Retinal pigment epithelial cell (primary cell): Measurements from ENCODE around the gene TFRC.
"Not testable (repeated sequence)": the region's sequence is repeated elsewhere in the genome, so short reads cannot be mapped to it uniquely, and the experiment has no call there.

ENCODE experiments used
- DNase-seq: peaks from one replicate; pipeline ENCODE4 v3.0.0-alpha.2; 2010; ENCODE audit warnings: low read depth
- H3K4me3 ChIP-seq: 2 replicates; pipeline ENCODE4 v1.5.1; 2011; ENCODE audit warnings: mild to moderate bottlenecking, low read length, control low read depth, moderate library complexity
- TF ChIP-seq, protein P1 (sequence below): conservative IDR thresholded peaks from 2 replicates; pipeline ENCODE4 v1.5.1; 2011; ENCODE audit warnings: low read depth, low read length, control low read depth, inconsistent platforms

The TFRC gene

GRCh38 chr3:196044513-196044912 lies 37.4 kb downstream of the TFRC start:
- no peak for DNase-seq
- H3K4me3 ChIP-seq = no peak overlapping the region
- TF ChIP-seq, protein P1, sequence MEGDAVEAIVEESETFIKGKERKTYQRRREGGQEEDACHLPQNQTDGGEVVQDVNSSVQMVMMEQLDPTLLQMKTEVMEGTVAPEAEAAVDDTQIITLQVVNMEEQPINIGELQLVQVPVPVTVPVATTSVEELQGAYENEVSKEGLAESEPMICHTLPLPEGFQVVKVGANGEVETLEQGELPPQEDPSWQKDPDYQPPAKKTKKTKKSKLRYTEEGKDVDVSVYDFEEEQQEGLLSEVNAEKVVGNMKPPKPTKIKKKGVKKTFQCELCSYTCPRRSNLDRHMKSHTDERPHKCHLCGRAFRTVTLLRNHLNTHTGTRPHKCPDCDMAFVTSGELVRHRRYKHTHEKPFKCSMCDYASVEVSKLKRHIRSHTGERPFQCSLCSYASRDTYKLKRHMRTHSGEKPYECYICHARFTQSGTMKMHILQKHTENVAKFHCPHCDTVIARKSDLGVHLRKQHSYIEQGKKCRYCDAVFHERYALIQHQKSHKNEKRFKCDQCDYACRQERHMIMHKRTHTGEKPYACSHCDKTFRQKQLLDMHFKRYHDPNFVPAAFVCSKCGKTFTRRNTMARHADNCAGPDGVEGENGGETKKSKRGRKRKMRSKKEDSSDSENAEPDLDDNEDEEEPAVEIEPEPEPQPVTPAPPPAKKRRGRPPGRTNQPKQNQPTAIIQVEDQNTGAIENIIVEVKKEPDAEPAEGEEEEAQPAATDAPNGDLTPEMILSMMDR = no peak

DNA sequence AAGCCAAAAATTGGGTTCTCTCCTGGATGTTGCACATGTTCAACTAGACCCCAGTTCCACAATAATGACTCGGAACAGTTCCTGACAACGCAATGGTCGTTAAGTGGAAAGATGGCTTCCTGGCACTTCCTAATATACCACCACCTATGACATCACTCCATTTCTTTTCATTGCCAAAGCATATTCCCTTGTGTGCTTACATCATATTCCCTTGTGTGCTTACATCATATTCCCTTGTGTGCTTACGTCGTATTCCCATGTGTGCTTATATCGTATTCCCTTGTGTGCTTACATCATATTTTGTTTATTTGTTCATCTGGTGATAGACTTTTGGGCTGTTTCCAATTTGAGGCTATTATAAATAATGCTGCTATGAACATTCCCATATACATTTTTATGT lies 39.2 kb downstream of the TFRC start:
- no peak overlapping the region for H3K4me3 ChIP-seq
- no peak for DNase-seq
- TF ChIP-seq, protein P1 = no peak

DNA sequence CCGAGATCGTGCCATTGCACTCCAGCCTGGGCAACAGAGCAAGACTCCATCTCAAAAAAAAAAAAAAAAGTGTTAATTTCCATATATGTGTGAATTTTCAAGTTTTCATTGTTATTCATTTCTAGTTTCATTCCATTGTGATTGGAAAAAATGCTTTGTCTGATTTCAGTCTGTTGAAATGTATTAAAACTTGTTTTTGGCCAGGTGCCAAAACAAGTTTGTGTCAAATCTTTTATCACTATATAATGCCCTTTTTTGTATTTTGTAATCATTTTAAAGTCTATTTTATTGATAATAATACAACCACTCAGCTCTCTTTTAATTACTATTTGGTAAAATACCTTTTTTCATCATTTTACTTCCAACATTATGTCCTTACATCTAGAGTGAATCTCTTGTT lies 42.5 kb downstream of the TFRC start:
- no peak overlapping the region for H3K4me3 ChIP-seq
- TF ChIP-seq, protein P1 = no peak
- DNase-seq = no peak

DNA sequence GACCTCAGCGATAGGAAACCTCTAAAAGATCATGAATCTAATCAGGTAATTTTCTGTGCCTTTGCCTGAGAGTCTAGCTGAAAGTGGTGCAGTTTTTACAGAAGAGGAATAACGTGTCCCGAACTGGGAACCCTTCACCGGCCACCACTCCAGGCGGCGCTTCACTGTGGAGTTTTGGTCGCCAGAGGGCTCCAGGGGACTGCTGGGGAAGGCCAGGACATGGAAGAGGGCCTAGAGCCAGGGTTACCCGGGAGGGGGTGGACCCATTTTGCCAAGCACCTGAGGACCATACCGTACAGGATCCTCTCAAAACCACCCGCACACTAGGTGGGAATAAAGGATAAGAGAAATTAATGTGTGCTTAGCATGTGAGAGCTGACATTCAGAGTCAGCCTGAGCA lies 55.8 kb downstream of the TFRC start:
- H3K4me3 ChIP-seq, DNase-seq: not testable (repeated sequence)
- TF ChIP-seq, protein P1 = peak; percentile 46

- no peak for DNase-seq
- TF ChIP-seq, protein P1 = no peak
- H3K4me3 ChIP-seq = no peak overlapping the region
These were observed 56.9 kb downstream of the TFRC start for GRCh38 chr3:196024968-196025367.

GRCh38 chr3:196023947-196024346 lies 57.9 kb downstream of the TFRC start:
- DNase-seq = no peak
- H3K4me3 ChIP-seq = no peak overlapping the region
- TF ChIP-seq, protein P1 = no peak

- not testable (repeated sequence) for DNase-seq, H3K4me3 ChIP-seq
These were observed 59.4 kb downstream of the TFRC start for GRCh38 chr3:196022499-196022878.

DNA sequence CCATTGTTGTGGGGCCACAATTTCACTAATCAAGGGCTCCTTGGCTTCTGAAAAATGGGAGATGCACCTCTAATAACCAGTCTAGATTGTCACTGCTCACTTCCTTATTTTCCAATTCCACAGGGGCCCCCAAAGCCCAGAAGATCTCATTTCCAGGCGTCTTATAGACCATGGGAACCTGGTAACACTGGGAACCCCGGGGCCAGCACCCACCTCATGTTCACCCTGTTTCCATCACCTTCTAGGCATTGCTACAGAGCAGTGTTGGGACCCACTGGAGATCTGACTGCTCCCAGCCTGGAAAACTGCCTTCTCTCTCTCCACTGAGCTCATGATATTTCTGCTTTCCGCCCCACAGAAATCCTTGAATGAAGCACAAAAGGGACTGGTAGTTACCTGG lies 61.5 kb downstream of the TFRC start:
- TF ChIP-seq, protein P1 = no peak
- H3K4me3 ChIP-seq = no peak overlapping the region
- no peak for DNase-seq

- H3K4me3 ChIP-seq = not testable (repeated sequence)
- peak; percentile 19 for DNase-seq
These were observed 62.3 kb downstream of the TFRC start for GRCh38 chr3:196019576-196019975.

- H3K4me3 ChIP-seq, DNase-seq: not testable (repeated sequence)
These were observed 63.7 kb downstream of the TFRC start for GRCh38 chr3:196018159-196018558.
